ENCODE results near the gene IGFALS. TPM values are rescaled to one million over a fixed set of nuclear protein-coding genes. Genes with fewer than 3 reads are reported as not detected.
A peak's percentile ranks its signal among the peaks of the same experiment; 100 is the strongest.

The IGFALS gene
- total RNA-seq = under 1 TPM in 1 of 2 donors, not detected in 1; 0.10 TPM
- long read RNA-seq, donor 1 = 0 reads
- long read RNA-seq, donor 2 = 0 reads

GRCh38 chr16:1793578-1794220 is at the start of gene IGFALS:
IGFALS (minus strand) TSS chr16:1793705; CDS start chr16:1793652, 53 bp downstream.
- DNase-seq (ENCODE audit: low spot score) = no peak
- intact Hi-C loops (cut with DNase I) = no loop called here

DNA sequence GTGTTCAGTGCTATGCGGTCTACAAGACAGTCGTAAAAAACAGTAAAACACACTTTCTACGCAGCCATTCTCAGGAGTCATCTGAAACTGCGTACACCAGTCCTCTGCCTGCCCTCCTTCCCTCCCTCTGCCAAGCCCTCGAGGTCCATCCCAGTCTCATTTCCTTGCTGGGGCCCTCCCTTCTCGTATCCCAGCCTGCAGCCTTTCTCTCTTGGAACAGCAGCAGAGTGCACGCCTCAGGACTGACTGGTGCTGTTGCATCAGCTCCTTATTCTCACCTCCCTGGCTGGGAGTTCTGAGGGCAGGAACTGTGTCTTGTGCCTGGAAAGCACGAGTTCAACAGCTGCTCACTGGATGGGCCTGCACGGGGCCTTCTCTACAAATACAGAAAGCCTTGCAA is 46.0 kb upstream of the IGFALS start:
- no peak for DNase-seq (ENCODE audit: low spot score)
- intact Hi-C loops (cut with DNase I) = no loop called here

- no peak for DNase-seq (ENCODE audit: low spot score)
- intact Hi-C loops (cut with DNase I) = no loop called here
These were observed 40.6 kb upstream of the IGFALS start for GRCh38 chr16:1834096-1834495.

- no peak for DNase-seq (ENCODE audit: low spot score)
- intact Hi-C loops (cut with DNase I) = no loop called here
These were observed 39.4 kb upstream of the IGFALS start for GRCh38 chr16:1832838-1833454.

- no peak for DNase-seq (ENCODE audit: low spot score)
- intact Hi-C loops (cut with DNase I) = no loop called here
These were observed 37.9 kb upstream of the IGFALS start for GRCh38 chr16:1831186-1832075.

DNA sequence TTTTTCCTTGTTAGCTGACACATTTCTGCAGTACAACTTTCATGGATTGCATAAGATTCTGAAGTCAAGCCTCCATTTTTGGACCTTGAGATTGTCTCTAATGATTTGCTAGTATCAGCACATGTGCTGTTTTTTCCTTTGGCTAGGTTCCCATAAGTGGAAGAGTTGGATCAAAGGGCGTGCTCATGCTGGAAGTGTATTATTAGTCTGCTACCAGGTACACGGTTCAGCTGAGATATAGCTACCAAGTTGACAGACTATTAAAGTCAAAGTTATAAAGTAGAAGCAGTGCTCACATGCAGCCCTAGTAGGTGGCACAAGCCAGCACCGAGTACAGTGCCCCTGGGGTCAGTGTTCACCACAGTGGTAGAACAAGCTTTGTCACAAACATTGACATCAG is 36.7 kb upstream of the IGFALS start:
- no peak for DNase-seq (ENCODE audit: low spot score)
- intact Hi-C loops (cut with DNase I) = no loop called here

GRCh38 chr16:1828645-1829410 is 35.3 kb upstream of the IGFALS start:
- no peak for DNase-seq (ENCODE audit: low spot score)
- intact Hi-C loops (cut with DNase I) = loop anchor here in 1 of 2 donors (10.0 kb wide), 1 partner anchor 1756 kb away; no protein-coding TSS in a partner anchor

GRCh38 chr16:1826691-1827573 is 33.4 kb upstream of the IGFALS start, which contains the start of the genes FAHD1 and HAGH:
FAHD1 (plus strand) TSS chr16:1827206; CDS start chr16:1827239, 33 bp downstream.
HAGH (minus strand) TSS chr16:1826825; CDS start chr16:1826787, 38 bp downstream.
- intact Hi-C loops (cut with DNase I) = loop anchor here in 1 of 2 donors (10.0 kb wide), 1 partner anchor 1758 kb away; no protein-coding TSS in a partner anchor
- peak; percentile 98 for DNase-seq (ENCODE audit: low spot score)

DNA sequence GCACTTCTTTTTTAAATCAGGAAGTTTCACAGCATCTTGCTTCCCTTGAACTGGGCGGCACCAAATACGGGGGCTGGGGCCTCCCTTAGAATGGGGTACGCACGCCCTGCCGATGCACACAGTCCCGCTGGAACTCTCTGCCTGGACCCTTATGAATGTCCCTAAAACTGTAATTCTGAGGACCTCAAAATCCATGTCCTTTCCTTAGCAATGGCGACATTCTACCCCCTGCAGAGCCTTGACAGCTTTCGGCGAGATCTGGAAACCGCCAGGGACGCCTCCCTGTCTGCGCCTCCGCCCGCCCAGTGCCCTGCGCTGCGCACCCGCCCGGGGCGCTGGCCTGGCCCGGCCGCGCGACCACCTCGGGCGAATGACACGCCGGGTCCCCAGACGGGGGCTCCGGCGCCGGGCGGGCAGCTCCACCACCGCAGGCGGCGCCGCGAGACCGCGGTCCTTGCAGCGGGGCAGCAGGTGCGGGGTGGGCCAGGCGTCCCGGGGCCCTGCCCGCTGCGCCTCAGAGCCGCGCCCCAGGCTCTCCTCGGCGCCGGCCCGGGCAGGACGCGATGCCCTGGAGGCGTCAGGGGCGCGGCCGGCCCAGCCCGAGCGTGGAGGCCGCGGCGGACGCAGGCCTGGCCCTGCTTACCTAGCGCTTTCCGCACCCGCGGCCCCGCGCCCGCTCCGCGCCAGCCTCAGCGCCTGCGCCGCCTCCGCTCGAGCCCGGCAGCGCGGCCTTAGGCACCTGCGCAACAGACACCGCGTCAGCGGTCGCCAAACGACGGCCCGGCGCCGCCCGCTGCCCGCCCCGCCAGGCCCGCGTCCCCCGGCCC is 32.6 kb upstream of the IGFALS start:
- intact Hi-C loops (cut with DNase I) = loop anchor here in 1 of 2 donors (10.0 kb wide), 1 partner anchor 1759 kb away; no protein-coding TSS in a partner anchor
- peak; percentile 78 for DNase-seq (ENCODE audit: low spot score)

- intact Hi-C loops (cut with DNase I) = loop anchor here in 1 of 2 donors (10.0 kb wide), 1 partner anchor 1759 kb away; no protein-coding TSS in a partner anchor
- peak; percentile 78 for DNase-seq (ENCODE audit: low spot score)
These were observed 31.9 kb upstream of the IGFALS start for GRCh38 chr16:1825381-1825863.

DNA sequence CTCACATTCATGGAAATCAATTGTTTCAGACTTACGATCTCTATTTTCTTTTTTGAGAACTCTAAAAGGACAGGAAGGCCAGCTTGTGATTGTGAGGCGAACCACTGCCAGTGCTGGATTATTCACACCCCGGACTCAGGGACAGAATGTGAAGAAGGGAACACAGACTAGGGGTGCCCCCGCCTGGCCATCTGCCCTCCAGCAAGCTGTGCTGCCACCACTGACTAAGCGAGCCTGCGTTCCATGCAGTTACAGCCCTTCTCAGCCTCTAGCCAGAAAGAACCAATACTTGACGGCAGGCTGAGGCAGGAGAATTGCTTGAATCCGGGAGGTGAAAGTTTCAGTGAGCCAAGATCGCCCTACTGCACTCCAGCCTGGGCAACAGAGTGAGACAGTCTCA is 30.3 kb upstream of the IGFALS start:
- no peak for DNase-seq (ENCODE audit: low spot score)
- intact Hi-C loops (cut with DNase I) = loop anchor here in 1 of 2 donors (10.0 kb wide), 1 partner anchor 1761 kb away; no protein-coding TSS in a partner anchor

DNA sequence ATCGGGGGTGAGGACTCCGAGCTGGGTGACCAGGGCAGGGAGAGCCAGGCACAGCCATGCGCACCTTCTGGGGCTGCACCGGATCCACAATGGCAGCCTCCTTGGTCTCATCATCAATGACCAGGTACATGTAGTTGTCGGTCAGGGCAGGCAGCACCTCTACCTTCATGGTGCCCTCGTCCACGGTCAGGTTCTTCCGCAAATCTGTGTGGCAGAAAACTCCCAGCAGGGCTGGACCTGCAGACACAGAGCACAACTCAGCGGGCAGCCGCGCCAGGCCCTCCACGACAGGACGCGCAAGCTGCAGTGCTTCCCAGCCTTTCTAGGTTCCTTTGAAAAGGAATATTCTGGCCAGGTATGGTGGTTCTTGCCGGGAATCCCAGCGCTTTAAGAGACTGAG is 29.3 kb upstream of the IGFALS start:
- intact Hi-C loops (cut with DNase I) = loop anchor here in 1 of 2 donors (10.0 kb wide), 1 partner anchor 1762 kb away; no protein-coding TSS in a partner anchor
- no peak for DNase-seq (ENCODE audit: low spot score)

- intact Hi-C loops (cut with DNase I) = loop anchor here in 1 of 2 donors (10.0 kb wide), 1 partner anchor 1763 kb away; no protein-coding TSS in a partner anchor
- peak; percentile 74 for DNase-seq (ENCODE audit: low spot score)
These were observed 28.5 kb upstream of the IGFALS start for GRCh38 chr16:1821861-1822611.

GRCh38 chr16:1820946-1821290 is 27.4 kb upstream of the IGFALS start:
- intact Hi-C loops (cut with DNase I) = loop anchor here in 1 of 2 donors (10.0 kb wide), 1 partner anchor 1764 kb away; no protein-coding TSS in a partner anchor

DNA sequence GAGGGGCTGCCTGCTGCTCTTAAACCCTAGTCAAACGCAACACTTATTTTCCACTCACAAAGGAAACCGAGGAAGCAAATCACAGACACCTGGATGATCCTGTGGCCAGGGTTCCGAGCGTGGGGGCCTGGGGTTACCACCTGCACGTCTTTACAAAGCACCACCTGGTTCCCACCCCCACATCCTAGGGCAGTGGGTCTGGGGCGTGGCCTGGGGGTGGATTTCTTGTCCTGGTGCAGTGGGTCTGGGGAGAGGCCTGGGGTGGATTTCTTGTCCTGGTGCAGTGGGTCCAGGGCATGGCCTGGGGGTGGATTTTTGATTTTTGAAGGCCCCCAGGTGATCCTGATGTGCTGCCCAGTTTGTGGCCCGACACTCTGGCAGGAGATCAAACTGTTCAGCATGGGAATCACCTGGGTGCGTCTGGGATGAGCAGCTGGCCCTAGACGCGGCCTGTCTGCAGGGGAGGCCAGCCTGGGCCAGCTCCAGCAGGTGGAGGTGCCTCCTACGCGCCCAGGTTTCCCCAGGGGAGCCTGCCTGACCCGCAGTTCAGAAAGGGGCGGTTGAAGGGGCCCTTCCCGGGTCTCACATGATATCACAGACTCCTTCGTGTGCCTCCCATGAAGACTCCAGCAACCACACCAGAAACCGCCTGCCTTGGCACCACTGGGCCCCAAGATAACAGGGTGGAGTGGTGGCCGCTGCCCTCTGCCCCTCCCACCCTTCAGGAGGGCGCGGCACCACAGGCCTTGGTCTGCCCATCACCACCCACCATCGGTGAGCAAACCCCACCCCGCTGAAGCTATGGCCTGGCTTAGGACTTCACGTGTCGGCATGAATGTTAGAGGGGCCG is 26.8 kb upstream of the IGFALS start:
- intact Hi-C loops (cut with DNase I) = loop anchor here in 1 of 2 donors (10.0 kb wide), 1 partner anchor 1764 kb away; no protein-coding TSS in a partner anchor

More at GRCh38 chr16:1820946-1821290, 27.4 kb upstream of the IGFALS start:
- peak; percentile 73 for DNase-seq (ENCODE audit: low spot score)

More for the DNA sequence above, 26.8 kb upstream of the IGFALS start:
- DNase-seq (ENCODE audit: low spot score) = peak; percentile 64
